Hepatocyte (in vitro differentiated cells): ENCODE results near the gene SLCO2A1. TPM values are rescaled to one million over a fixed set of nuclear protein-coding genes. Genes with fewer than 3 reads are reported as not detected.

Source experiments
- DNase-seq: peaks from one replicate; pipeline ENCODE4 v3.0.0-alpha.2; 2016; ENCODE audit warnings: low spot score
- H2AFZ ChIP-seq: fragments of 200-600 bp; sonication (generic); 2 replicates; pipeline ENCODE4 v1.6.0; 2016; ENCODE audit warnings: antibody characterized with exemption, mild to moderate bottlenecking
- H3K27ac ChIP-seq: fragments of 200-600 bp; sonication (generic); 2 replicates; pipeline ENCODE4 v1.5.1; 2016; ENCODE audit warnings: mild to moderate bottlenecking
- H3K27me3 ChIP-seq: fragments of 200-600 bp; sonication (generic); 2 replicates; pipeline ENCODE4 v1.6.1; 2016
- H3K36me3 ChIP-seq: fragments of 200-600 bp; sonication (generic); replicated peaks from 2 replicates; pipeline ENCODE4 v1.5.1; 2016; ENCODE audit warnings: low read depth; ENCODE audit not compliant: insufficient read depth
- H3K4me1 ChIP-seq: fragments of 200-600 bp; sonication (generic); 2 replicates; pipeline ENCODE4 v1.5.1; 2016; ENCODE audit warnings: mild to moderate bottlenecking, moderate library complexity; ENCODE audit not compliant: insufficient read depth
- H3K4me2 ChIP-seq: fragments of 200-600 bp; sonication (generic); 2 replicates; pipeline ENCODE4 v1.6.0; 2016
- H3K4me3 ChIP-seq: fragments of 200-600 bp; sonication (generic); 2 replicates; pipeline ENCODE4 v1.5.1; 2016; ENCODE audit warnings: mild to moderate bottlenecking
- H3K79me2 ChIP-seq: fragments of 200-600 bp; sonication (generic); 2 replicates; pipeline ENCODE4 v1.6.0; 2017; ENCODE audit warnings: mild to moderate bottlenecking
- H3K9me2 ChIP-seq: fragments of 200-600 bp; sonication (generic); replicated peaks from 2 replicates; pipeline ENCODE4 v1.6.0; 2017; ENCODE audit warnings: mild to moderate bottlenecking; ENCODE audit not compliant: insufficient read depth
- H3K9me3 ChIP-seq: fragments of 200-600 bp; sonication (generic); 2 replicates; pipeline ENCODE4 v1.5.1; 2016; ENCODE audit warnings: low read depth, mild to moderate bottlenecking
- H4K20me1 ChIP-seq: fragments of 200-600 bp; sonication (generic); 2 replicates; pipeline ENCODE4 v1.6.0; 2016; ENCODE audit warnings: mild to moderate bottlenecking; ENCODE audit not compliant: insufficient read depth, poor library complexity, severe bottlenecking
- EZH2 ChIP-seq: fragments of 200-600 bp; sonication (generic); IDR thresholded peaks from 2 replicates; pipeline ENCODE4 v1.6.1; 2016; ENCODE audit warnings: antibody characterized with exemption, mild to moderate bottlenecking, borderline replicate concordance
- EZH2phosphoT487 ChIP-seq: fragments of 200-600 bp; sonication (generic); IDR thresholded peaks from one replicate; pipeline ENCODE4 v1.6.1; 2018; ENCODE audit warnings: antibody characterized with exemption, mild to moderate bottlenecking, low read depth, moderate library complexity; ENCODE audit not compliant: unreplicated experiment, severe bottlenecking
- WGBS: methylation state at CpG from one replicate; pipeline ENCODE4 v1.1.6; 2016; ENCODE audit warnings: low lambda C conversion rate; ENCODE audit errors: missing lambda C conversion rate; 5-methylcytosine and 5-hydroxymethylcytosine counted together
- polyA plus RNA-seq: library from polyadenylated mRNA; unstranded; fragments of >200 nt; fragmentation: Nextera tagmentation; extraction: Ambion mirVana; gene quantifications from 2 replicates; pipeline ENCODE4 v1.2.1, GENCODE V29; 2016
- total RNA-seq: library from RNA; depleted of rRNA; stranded (reverse); fragments of >200 nt; gene quantifications from 2 replicates; pipeline ENCODE4 v1.2.3, GENCODE V29; 2014
- TF ChIP-seq, protein P1 (sequence below): fragments of 200-600 bp; sonication (generic); IDR thresholded peaks from 2 replicates; pipeline ENCODE4 v1.5.1; 2016; ENCODE audit warnings: antibody characterized with exemption, mild to moderate bottlenecking; ENCODE audit not compliant: poor library complexity

SLCO2A1 gene
- total and polyA plus RNA-seq, 2 experiments from 2014 or later, result 2.3 to 8.4 TPM

DNA sequence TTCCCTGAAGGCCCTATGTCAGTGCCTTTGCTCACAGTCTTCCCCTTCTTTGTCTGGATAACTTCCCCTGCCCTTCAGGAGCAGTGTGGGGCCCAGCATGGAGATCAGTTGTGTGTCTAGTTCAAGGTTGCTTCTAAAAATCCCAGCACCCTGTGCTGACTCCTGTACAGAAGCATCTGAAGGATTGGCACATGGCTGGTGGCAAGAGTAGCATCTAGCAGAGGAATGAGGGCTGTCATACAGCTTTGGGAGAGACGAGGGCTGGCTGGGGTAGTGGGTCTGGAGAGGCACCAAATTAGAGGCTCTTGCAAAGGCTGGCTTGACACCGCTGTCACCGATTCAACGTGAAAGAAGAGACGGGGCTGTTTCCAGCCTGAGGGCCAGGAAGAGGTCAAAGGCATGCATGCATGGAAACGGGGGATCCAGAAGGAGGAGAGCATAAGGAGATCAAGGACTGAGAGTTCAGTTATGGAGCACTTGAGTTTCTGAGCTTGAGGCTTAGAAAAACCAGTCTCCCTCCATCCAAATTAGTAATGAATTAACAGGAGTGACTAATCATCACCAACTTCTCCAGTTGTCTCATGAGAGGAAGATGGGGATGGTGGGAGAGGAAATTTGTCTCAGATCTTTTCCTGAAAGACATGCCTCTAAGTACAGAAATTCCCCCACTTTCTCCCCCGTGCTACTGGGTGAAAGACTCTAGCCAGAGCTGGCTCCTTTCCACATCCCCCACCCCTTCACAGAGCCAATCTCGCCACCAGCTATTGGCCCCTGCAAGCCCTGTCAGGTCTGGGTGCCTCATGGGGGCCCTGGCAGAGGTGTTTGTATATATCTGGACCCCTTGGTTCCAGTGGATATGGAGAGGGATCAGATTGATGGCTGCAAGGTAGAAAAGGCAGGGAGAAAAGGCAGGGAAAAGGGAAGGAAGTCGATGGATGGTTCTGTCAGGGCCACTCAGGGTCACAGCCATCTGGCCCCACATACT lies 45.9 kb downstream of the SLCO2A1 start:
- Histone ChIP-seq H3K79me2 (no peaks in the 10 kb centered on the region), H3K4me2 (no peak overlapping the region), H3K4me3 (no peak overlapping the region), H2AFZ (no peak overlapping the region), H3K4me1 (peaks cover 5% of the 10 kb centered on the region), H4K20me1 (no peaks in the 10 kb centered on the region), H3K27me3 (peaks cover 8% of the 10 kb centered on the region), H3K27ac (no peak overlapping the region), H3K9me2 (no peaks in the 10 kb centered on the region), H3K36me3 (no peaks in the 10 kb centered on the region), H3K9me3 (no peaks in the 10 kb centered on the region)
- no peak for DNase-seq
- TF ChIP-seq EZH2 (no peak), EZH2phosphoT487 (no peak)
- TF ChIP-seq, protein P1, sequence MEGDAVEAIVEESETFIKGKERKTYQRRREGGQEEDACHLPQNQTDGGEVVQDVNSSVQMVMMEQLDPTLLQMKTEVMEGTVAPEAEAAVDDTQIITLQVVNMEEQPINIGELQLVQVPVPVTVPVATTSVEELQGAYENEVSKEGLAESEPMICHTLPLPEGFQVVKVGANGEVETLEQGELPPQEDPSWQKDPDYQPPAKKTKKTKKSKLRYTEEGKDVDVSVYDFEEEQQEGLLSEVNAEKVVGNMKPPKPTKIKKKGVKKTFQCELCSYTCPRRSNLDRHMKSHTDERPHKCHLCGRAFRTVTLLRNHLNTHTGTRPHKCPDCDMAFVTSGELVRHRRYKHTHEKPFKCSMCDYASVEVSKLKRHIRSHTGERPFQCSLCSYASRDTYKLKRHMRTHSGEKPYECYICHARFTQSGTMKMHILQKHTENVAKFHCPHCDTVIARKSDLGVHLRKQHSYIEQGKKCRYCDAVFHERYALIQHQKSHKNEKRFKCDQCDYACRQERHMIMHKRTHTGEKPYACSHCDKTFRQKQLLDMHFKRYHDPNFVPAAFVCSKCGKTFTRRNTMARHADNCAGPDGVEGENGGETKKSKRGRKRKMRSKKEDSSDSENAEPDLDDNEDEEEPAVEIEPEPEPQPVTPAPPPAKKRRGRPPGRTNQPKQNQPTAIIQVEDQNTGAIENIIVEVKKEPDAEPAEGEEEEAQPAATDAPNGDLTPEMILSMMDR, result no peak
- 81% methylated on average over 9 of the region's 9 CpGs for WGBS

DNA sequence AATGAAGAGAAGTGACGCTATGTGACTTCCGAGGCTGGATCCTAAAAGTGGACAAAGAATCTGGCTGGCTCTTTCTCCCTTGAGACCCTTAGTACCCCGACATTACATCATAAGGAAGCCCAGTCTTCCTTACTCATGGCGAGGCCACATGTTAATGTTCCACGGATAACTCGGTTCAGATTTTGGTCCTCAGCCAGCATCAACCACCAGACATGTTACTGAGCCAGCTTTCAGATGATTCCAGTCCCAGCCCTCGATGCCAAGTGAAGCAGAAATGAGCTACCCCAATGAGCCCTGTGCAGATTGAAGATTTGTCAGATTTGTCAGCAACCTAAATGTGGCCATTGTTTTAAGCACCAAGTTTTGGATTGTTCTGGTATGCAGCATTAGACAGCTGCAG lies 46.6 kb downstream of the SLCO2A1 start:
- no peak overlapping the region for H2AFZ ChIP-seq
- H3K4me3 ChIP-seq, result no peak overlapping the region
- no peaks in the 10 kb centered on the region for H3K4me1 ChIP-seq
- peaks cover 8% of the 10 kb centered on the region for H3K27me3 ChIP-seq
- H3K27ac ChIP-seq, result no peak overlapping the region
- H3K79me2 ChIP-seq, result no peaks in the 10 kb centered on the region
- no peak overlapping the region for H3K4me2 ChIP-seq
- no peaks in the 10 kb centered on the region for H3K9me2 ChIP-seq
- no peak for TF ChIP-seq EZH2
- TF ChIP-seq EZH2phosphoT487, result no peak
- TF ChIP-seq, protein P1, result no peak
- H4K20me1 ChIP-seq, result no peaks in the 10 kb centered on the region
- H3K9me3 ChIP-seq, result no peaks in the 10 kb centered on the region
- DNase-seq, result no peak
- H3K36me3 ChIP-seq, result no peaks in the 10 kb centered on the region
- WGBS, result 95% methylated on average over 7 of the region's 7 CpGs

DNA sequence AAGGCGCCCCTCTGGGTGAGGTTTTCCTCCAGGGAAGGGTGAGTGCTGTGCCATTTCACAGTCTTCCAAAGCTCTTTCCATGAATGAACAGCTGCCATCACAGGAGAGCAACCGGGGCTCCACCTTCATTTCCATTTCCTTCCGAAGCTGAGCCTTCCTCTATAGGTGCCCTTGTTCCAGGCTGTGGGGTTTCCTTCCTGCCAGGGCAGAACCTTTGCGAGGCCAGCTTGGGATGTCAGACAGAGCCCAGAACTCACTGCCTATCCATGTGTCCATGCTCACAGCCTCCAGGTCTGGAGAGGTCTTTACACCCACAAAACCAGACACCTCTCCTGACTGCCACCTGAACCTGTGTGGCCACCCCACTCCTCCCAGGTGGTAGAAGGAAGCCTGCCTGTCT lies 49.2 kb downstream of the SLCO2A1 start:
- H3K4me1 ChIP-seq, result no peaks in the 10 kb centered on the region
- H3K27ac ChIP-seq, result no peak overlapping the region
- WGBS, result 91% methylated on average over 4 of the region's 4 CpGs
- H3K4me3 ChIP-seq, result no peak overlapping the region
- no peaks in the 10 kb centered on the region for H3K79me2 ChIP-seq
- H3K4me2 ChIP-seq, result no peak overlapping the region
- no peaks in the 10 kb centered on the region for H3K36me3 ChIP-seq
- H3K9me2 ChIP-seq, result no peaks in the 10 kb centered on the region
- DNase-seq, result no peak
- no peak overlapping the region for H2AFZ ChIP-seq
- H3K27me3 ChIP-seq, result no peaks in the 10 kb centered on the region
- no peak for TF ChIP-seq EZH2
- TF ChIP-seq, protein P1, result no peak
- TF ChIP-seq EZH2phosphoT487, result no peak
- no peaks in the 10 kb centered on the region for H3K9me3 ChIP-seq
- H4K20me1 ChIP-seq, result no peaks in the 10 kb centered on the region
